ENCODE measurements around the gene FCER1G.

FCER1G gene

DNA sequence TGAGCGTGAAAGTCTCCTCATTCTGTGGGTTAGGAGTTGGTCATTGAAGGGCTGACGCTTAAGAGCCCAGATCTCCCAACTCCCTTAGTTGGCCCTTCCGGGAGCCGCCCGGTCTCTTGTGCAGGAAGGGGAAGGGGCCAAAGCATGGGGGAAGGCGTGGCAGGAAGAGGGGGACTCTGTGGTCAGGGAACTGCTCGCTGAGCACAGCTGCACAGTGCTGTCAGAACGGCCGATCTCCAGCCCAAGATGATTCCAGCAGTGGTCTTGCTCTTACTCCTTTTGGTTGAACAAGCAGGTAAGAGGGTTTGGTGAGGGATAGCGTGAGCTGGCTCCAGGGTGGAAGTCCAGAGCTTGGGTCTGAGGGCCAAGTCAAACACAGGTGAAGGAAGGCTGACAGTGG is at the start of gene FCER1G:
Gene FCER1G (plus strand): TSS at position 220 of the 400 bp plus-strand sequence. CDS start 27 bp downstream, at position 247.
- H3K4me3 ChIP-seq (replicated peaks; ENCODE audit: low read depth, low read length): no peak within 1 kb of the TSS
- no peak for DNase-seq (ENCODE audit: low read depth)
- TF ChIP-seq, protein P1, sequence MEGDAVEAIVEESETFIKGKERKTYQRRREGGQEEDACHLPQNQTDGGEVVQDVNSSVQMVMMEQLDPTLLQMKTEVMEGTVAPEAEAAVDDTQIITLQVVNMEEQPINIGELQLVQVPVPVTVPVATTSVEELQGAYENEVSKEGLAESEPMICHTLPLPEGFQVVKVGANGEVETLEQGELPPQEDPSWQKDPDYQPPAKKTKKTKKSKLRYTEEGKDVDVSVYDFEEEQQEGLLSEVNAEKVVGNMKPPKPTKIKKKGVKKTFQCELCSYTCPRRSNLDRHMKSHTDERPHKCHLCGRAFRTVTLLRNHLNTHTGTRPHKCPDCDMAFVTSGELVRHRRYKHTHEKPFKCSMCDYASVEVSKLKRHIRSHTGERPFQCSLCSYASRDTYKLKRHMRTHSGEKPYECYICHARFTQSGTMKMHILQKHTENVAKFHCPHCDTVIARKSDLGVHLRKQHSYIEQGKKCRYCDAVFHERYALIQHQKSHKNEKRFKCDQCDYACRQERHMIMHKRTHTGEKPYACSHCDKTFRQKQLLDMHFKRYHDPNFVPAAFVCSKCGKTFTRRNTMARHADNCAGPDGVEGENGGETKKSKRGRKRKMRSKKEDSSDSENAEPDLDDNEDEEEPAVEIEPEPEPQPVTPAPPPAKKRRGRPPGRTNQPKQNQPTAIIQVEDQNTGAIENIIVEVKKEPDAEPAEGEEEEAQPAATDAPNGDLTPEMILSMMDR (IDR thresholded peaks at IDR 0.05; ENCODE audit: low read length, missing control alignments): no peak

DNA sequence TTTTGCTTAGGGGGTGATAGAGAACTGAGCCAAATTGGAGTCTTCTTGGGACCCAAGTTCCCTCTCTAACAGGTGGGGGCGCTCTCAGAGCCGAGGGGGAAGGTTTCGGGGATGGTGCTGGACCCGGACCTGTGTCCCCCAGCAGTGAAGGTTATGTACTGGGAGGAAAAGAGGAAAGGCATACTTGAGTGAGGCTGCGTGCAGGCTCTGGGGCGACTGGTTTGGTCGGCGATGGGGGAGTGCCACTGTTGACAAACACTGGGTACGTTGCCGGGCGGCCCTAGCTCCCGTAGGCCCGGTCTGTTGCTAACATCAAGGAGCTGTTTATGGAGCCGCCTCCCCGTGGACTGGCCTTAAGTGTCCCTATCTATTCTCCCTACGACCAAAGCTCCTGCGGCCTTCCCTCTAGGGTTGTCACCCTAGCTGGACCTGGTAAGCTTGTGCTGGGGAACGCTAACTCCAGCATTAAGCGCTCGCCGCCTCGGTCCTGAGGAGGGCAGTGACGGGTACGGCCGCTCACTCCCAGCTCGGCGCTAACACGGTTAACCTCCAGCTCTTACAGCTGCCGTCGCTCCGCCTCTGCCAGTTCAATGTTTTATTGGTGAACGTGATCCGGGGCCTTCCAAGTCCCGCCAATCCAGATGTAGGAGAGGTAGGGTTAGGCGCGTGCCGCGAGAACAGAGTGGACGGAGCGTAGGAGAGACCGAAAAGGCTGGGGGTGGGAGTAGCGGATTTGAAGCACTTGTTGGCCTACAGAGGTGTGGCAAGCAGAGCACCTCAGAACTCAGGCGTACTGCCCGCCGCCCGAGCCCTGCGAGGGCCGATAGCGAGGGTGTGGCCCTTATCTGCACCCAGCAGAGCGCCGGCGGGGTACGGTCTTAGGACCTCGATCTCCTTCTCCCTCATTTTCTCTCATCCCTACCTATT is 49.1 kb upstream of the FCER1G start, which contains the start of gene PPOX:
Gene PPOX (plus strand): TSS at position 685 of the 927 bp plus-strand sequence. CDS start 422 bp downstream, outside the sequence.
- TF ChIP-seq, protein P1 (IDR thresholded peaks at IDR 0.05; ENCODE audit: low read length, missing control alignments): peak; percentile 46
- H3K4me3 ChIP-seq (replicated peaks; ENCODE audit: low read depth, low read length): peak within 1 kb of the TSS; percentile 87
- DNase-seq (ENCODE audit: low read depth): peak; percentile 99

DNA sequence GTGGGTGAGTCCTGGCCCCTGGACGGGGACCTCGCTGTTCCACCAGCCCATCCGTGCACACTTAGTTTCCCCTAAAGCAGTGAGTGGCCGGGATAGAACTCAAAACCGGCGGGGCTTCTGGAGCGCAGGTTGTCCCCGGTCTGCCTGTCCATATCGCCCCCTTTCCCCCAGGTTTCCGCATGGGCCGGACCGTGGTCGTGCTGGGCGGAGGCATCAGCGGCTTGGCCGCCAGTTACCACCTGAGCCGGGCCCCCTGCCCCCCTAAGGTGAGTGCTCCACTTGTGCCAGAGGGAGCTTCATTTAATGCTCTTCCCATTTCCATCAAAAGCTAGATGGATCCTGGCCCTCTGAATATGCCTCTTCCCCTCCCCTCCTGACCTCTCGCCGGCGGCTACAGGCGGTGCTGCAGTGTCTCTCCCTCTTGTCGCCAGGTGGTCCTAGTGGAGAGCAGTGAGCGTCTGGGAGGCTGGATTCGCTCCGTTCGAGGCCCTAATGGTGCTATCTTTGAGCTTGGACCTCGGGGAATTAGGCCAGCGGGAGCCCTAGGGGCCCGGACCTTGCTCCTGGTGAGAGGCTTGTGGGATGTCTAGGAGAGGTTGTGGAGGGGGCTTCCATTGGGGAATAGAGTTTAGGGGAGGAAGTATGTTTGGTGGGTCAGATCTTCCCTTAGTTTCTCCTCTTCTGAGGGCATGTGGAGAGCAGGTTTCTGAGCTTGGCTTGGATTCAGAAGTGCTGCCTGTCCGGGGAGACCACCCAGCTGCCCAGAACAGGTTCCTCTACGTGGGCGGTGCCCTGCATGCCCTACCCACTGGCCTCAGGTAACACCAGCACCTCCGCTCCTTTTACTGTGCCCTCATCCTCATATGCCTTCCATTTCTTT is 48.2 kb upstream of the FCER1G start:
- peak overlapping the region; percentile 87 for H3K4me3 ChIP-seq (replicated peaks; ENCODE audit: low read depth, low read length)
- DNase-seq (ENCODE audit: low read depth): no peak
- TF ChIP-seq, protein P1 (IDR thresholded peaks at IDR 0.05; ENCODE audit: low read length, missing control alignments): no peak

DNA sequence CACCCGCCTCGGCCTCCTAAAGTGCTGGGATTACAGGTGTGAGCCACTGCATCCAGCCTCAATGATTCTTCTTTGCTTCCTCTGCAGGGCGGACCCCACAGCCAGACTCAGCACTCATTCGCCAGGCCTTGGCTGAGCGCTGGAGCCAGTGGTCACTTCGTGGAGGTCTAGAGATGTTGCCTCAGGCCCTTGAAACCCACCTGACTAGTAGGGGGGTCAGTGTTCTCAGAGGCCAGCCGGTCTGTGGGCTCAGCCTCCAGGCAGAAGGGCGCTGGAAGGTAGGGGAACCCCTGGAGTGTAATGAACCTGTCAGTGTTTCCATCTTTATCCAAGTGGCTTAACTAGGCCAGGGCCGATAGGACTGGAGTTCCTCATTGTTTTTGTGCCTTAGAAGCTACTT is 46.2 kb upstream of the FCER1G start:
- TF ChIP-seq, protein P1 (IDR thresholded peaks at IDR 0.05; ENCODE audit: low read length, missing control alignments): no peak
- no peak overlapping the region for H3K4me3 ChIP-seq (replicated peaks; ENCODE audit: low read depth, low read length)
- no peak for DNase-seq (ENCODE audit: low read depth)

DNA sequence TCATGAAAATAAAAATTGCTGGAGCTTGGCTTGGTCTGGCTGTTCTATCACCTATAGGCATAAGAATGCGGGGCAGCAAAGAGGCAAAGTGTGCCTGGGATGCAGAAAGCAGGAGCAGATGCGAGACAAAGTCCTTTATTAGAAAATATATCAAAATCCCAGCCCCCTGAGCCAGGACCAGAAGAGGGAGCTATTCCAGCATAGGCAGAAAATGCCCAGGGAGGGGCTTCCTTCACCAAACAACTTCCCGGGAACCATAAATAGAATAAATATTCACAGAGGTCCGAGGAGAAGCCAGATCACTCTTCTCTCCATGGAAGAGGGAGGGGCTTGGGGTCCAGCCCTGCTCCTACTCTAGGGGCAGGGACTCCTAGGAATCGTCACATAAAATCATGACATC is 43.9 kb upstream of the FCER1G start:
- DNase-seq (ENCODE audit: low read depth): no peak
- TF ChIP-seq, protein P1 (IDR thresholded peaks at IDR 0.05; ENCODE audit: low read length, missing control alignments): peak; percentile 30
- H3K4me3 ChIP-seq (replicated peaks; ENCODE audit: low read depth, low read length): no peak overlapping the region

DNA sequence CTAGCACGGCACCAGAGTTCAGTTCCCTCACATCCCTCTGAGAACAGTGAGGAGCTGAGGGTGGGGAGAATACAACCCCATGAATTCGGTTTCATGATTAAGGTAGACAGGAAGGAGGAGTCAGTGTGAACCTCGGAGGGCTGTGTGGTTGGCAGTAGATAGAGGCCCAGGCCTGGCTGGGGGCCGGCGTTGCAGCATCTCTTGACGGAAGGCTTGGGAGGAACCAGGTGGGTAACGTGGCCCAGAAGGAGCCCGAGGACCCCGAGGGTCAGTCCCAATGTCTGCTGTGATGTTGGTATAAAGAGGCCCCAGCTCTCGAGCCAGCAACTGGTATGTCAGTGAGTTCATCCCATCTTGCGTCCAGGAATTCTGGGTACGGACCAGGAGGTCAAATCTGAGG is 43.4 kb upstream of the FCER1G start:
- H3K4me3 ChIP-seq (replicated peaks; ENCODE audit: low read depth, low read length): no peak overlapping the region
- DNase-seq (ENCODE audit: low read depth): no peak
- TF ChIP-seq, protein P1 (IDR thresholded peaks at IDR 0.05; ENCODE audit: low read length, missing control alignments): no peak

Data from fibroblast of pulmonary artery (primary cell).